Pancreas (tissue), 10 donors: Measurements from ENCODE around the gene PMEPA1. TPM values are rescaled to one million over a fixed set of nuclear protein-coding genes. Genes with fewer than 3 reads are reported as not detected.

Experiments
- ATAC-seq, 4 donors: fragments of 200-7000 bp; cut with Tn5 transposase; one replicate each; pipeline versions ENCODE4 v1.8.0 to v1.9.1; 2020; ENCODE audit warnings: mild to moderate bottlenecking in 4 of 4, moderate library complexity in 4 of 4
- DNase-seq, 6 donors: peaks; one replicate each; pipeline ENCODE4 v3.0.0-alpha.2; 2020
- FAIRE-seq: peaks from 2 replicates; lab custom pipeline; 2012; peaks lifted over from hg19 to GRCh38; lab: Jason Lieb, UNC
- H3K27ac ChIP-seq, 4 donors: fragments of 200-600 bp; sonication (generic); 1 replicate in 3 of 4; 2 replicates in 1 of 4; pipeline versions ENCODE4 v1.5.0 to v1.8.0; 2020
- H3K27me3 ChIP-seq, 4 donors: fragments of 200-600 bp; one replicate each; pipeline ENCODE4 v1.8.0; 2021
- H3K36me3 ChIP-seq, 3 donors: fragments of 200-600 bp; sonication (generic) in 1 of 3; one replicate each; pipeline versions ENCODE4 v1.5.0 to v1.8.0; 2020 to 2021
- H3K4me1 ChIP-seq, 3 donors: fragments of 200-600 bp; one replicate each; pipeline ENCODE4 v1.8.0; 2021
- H3K4me3 ChIP-seq, 4 donors: fragments of 200-600 bp; sonication (generic) in 2 of 4; one replicate each; pipeline versions ENCODE4 v1.5.0 to v1.8.0; 2020 to 2021
- H3K9me3 ChIP-seq, 4 donors: fragments of 200-600 bp; one replicate each; pipeline ENCODE4 v1.8.0; 2021
- CTCF ChIP-seq, 4 donors: fragments of 200-600 bp; sonication (generic) in 3 of 4; IDR thresholded peaks; one replicate each; pipeline versions ENCODE4 v1.5.0 to v1.8.0; 2021; ENCODE audit warnings: antibody characterized with exemption in 4 of 4
- WGBS, 2 donors: extraction: QIAGEN DNeasy Blood & Tissue Kit; methylation state at CpG; one replicate each; pipeline ENCODE4 v1.1.7; 2013; 5-methylcytosine and 5-hydroxymethylcytosine counted together
- intact Hi-C, 3 donors: fragments of 100-400 bp; cut with DNase I; formaldehyde crosslinking; loops; one replicate each; pipeline versions ENCODE4 v1.11.1 to v1.14.2; 2022
- polyA plus RNA-seq, 2 donors: library from polyadenylated mRNA; stranded (reverse); fragments of 200-250 nt; gene quantifications; one replicate each; pipeline ENCODE4 v1.2.3, GENCODE V29; 2013
- total RNA-seq, 6 donors: library from RNA; stranded (reverse); fragmentation: NEBNext Ultra II Directional in 4 of 6; extraction: Animal tissue kit (Norgen Biotek cat#: 25700) in 4 of 6; gene quantifications; one replicate each; pipeline versions ENCODE4 v1.2.1 to v1.2.4, GENCODE V29; 2021 to 2023
- donor health status: healthy with polysubstance abuse.
- donor health status: DM: no; HTN: no; CAD: no; lungs with moderate emphysema.
- donor health status: DM: no; HTN: no; CAD: no.
- donor health status: control.
- donor health status: control.
- donor health status: Bipolar disorder and iron deficiency.
- donor health status: DM: yes; HTN: yes; CAD: no.
- donor health status: DM: no; HTN: no; CAD: no.
- donor health status: DM: no; HTN: no; CAD: no.
- donor health status: DM: yes; HTN: yes; CAD: no.

PMEPA1 gene
- total RNA-seq (10 to 100 TPM; 24.8 to 98.2 (median 33.6) TPM), polyA plus RNA-seq (10 to 100 TPM; 28.4 to 45.5 TPM)

- no peaks in the 10 kb centered on the region for H3K36me3 ChIP-seq
- H3K27me3 ChIP-seq: no peaks in the 10 kb centered on the region
- H3K4me3 ChIP-seq: peak within 1 kb of the TSS; percentile 70 to 95 (median 82)
- H3K27ac ChIP-seq: peak within 1 kb of the TSS; percentile 85 to 91 (median 90)
- TF ChIP-seq CTCF (IDR thresholded peaks at IDR 0.05): no peak
- ATAC-seq: peak; percentile 92 to 94 (median 94)
- DNase-seq: peak; percentile 95 to 98 (median 96)
- H3K9me3 ChIP-seq: no peaks in the 10 kb centered on the region
- intact Hi-C loops: no loop called here
- H3K4me1 ChIP-seq: peaks cover 0 to 10% (median 8%) of the 10 kb centered on the region in 3 donors
- 0 to 1% methylated on average over 42 to 92 of the region's 92 CpGs for WGBS, 2 donors
- FAIRE-seq: no peak
Observed at GRCh38 chr20:57709823-57710799, at the start of gene PMEPA1. Gene PMEPA1 (minus strand): TSS chr20:57710015. CDS start chr20:57709582, 433 bp downstream.

DNA sequence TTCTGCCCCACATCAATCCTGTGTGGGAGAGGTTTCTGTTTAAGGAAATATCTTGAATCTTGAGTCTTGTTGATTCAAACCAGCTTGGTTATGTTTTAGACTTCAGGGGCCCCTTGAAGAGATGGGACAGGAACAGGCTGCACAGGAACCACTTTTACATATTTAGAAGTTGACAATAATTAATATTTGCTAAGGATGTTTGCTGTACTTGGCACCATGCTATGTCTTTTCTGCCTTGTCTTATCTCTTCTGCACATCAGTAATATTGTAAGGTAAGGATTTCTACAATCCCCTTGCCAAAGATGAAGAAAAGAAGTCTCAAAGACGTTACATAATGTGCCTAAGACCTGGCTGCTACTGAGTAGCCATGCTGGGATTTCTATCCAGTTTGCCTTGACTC, 48.0 kb upstream of the PMEPA1 start:
- no peaks in the 10 kb centered on the region for H3K27me3 ChIP-seq
- no peak overlapping the region for H3K27ac ChIP-seq
- FAIRE-seq: no peak
- ATAC-seq: no peak
- H3K9me3 ChIP-seq: no peaks in the 10 kb centered on the region
- intact Hi-C loops: no loop called here
- no peak overlapping the region for H3K4me3 ChIP-seq
- 30 to 44% methylated on average over 1 of the region's 1 CpG for WGBS, 2 donors
- H3K4me1 ChIP-seq: no peaks in the 10 kb centered on the region
- no peak for TF ChIP-seq CTCF (IDR thresholded peaks at IDR 0.05)
- no peak for DNase-seq
- no peaks in the 10 kb centered on the region for H3K36me3 ChIP-seq

- TF ChIP-seq CTCF (IDR thresholded peaks at IDR 0.05): no peak
- ATAC-seq (no peak), FAIRE-seq (no peak), DNase-seq (no peak)
- H3K36me3 ChIP-seq: no peaks in the 10 kb centered on the region
- intact Hi-C loops: no loop called here
- WGBS, 2 donors: 79 to 85% methylated on average over 4 of the region's 4 CpGs
- no peaks in the 10 kb centered on the region for H3K27me3 ChIP-seq
- H3K4me3 ChIP-seq: no peak overlapping the region
- H3K27ac ChIP-seq: no peak overlapping the region
- H3K9me3 ChIP-seq: no peaks in the 10 kb centered on the region
- no peaks in the 10 kb centered on the region for H3K4me1 ChIP-seq
Observed at GRCh38 chr20:57756921-57757320, 47.1 kb upstream of the PMEPA1 start.

DNA sequence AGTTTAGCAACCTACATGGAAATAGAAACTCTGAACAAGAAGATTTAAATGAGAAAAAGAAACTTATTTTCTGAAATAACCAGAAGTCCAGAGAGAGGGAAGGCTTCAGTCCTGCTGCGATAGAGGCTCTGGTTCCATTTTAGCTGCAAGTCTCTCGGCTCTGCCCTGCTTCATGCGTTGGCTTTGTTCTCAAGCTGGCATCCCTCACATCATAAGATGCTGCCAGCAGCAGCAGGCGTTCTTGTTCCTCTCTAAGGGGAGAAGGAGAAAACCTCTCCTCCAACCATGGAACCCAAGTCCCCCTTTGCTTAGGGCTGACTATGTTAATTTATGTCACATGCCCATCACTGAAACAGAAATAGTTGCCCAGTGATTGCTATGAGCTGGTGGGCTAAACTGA, 46.4 kb upstream of the PMEPA1 start:
- Histone ChIP-seq H3K27ac (no peak overlapping the region), H3K9me3 (no peaks in the 10 kb centered on the region), H3K36me3 (no peaks in the 10 kb centered on the region), H3K27me3 (no peaks in the 10 kb centered on the region), H3K4me3 (no peak overlapping the region), H3K4me1 (no peaks in the 10 kb centered on the region)
- 79 to 85% methylated on average over 4 of the region's 4 CpGs for WGBS, 2 donors
- DNase-seq (no peak), FAIRE-seq (no peak), ATAC-seq (no peak)
- intact Hi-C loops: no loop called here
- TF ChIP-seq CTCF (IDR thresholded peaks at IDR 0.05): no peak

GRCh38 chr20:57755609-57756008, 45.8 kb upstream of the PMEPA1 start:
- DNase-seq (no peak), ATAC-seq (no peak), FAIRE-seq (no peak)
- Histone ChIP-seq H3K27ac (no peak overlapping the region), H3K27me3 (no peaks in the 10 kb centered on the region), H3K36me3 (no peaks in the 10 kb centered on the region), H3K4me3 (no peak overlapping the region), H3K9me3 (no peaks in the 10 kb centered on the region), H3K4me1 (no peaks in the 10 kb centered on the region)
- no peak for TF ChIP-seq CTCF (IDR thresholded peaks at IDR 0.05)
- intact Hi-C loops: no loop called here
- WGBS, 2 donors: 45 to 47% methylated on average over 1 of the region's 1 CpG
